HepG2 (cell line): ENCODE measurements around the gene SAXO2. TPM values are rescaled to one million over a fixed set of nuclear protein-coding genes. Genes with fewer than 3 reads are reported as not detected.

Source experiments
- ARNT ChIP-seq: fragments of 450-650 bp; IDR thresholded peaks from 2 replicates; pipeline ENCODE4 v1.6.1; 2017
- CAMTA2 ChIP-seq: sonication (generic); formaldehyde crosslinking; IDR thresholded peaks from 2 replicates; pipeline ENCODE4 v1.4.0; 2020; ENCODE audit warnings: mild to moderate bottlenecking, missing genetic modification reagents, borderline replicate concordance
- CHD4 ChIP-seq: fragments of 200-600 bp; sonication (generic); IDR thresholded peaks from 2 replicates; pipeline ENCODE4 v1.7.0; 2017; ENCODE audit warnings: mild to moderate bottlenecking, low read length, borderline replicate concordance
- CREB1 ChIP-seq, 2 experiments: fragments of 450-650 bp in 1 of 2; IDR thresholded peaks; 2 replicates each; pipeline ENCODE4 v1.6.1; 2016 to 2017; ENCODE audit warnings: control low read depth in 1 of 2, mild to moderate bottlenecking in 1 of 2, missing compliant biosample characterization in 1 of 2, missing genetic modification characterization in 1 of 2
- HMG20B ChIP-seq: conservative IDR thresholded peaks from 2 replicates; pipeline ENCODE4 v1.6.1; 2016; ENCODE audit warnings: missing genetic modification reagents, missing compliant biosample characterization
- IKZF4 ChIP-seq: sonication (generic); formaldehyde crosslinking; IDR thresholded peaks from 2 replicates; pipeline ENCODE4 v1.5.1; 2020; ENCODE audit warnings: borderline replicate concordance, mild to moderate bottlenecking, low read depth, missing genetic modification reagents; ENCODE audit errors: not compliant biosample characterization
- LCORL ChIP-seq, 2 experiments: fragments of 450-650 bp in 1 of 2; sonication (generic) in 1 of 2; formaldehyde crosslinking in 1 of 2; IDR thresholded peaks; 2 replicates each; pipeline versions ENCODE4 v1.5.0 to v1.6.1; 2017 to 2020; ENCODE audit warnings: antibody characterized with exemption in 1 of 2, missing genetic modification reagents in 1 of 2
- MED13 ChIP-seq: sonication (generic); formaldehyde crosslinking; IDR thresholded peaks from 2 replicates; pipeline ENCODE4 v1.5.0; 2020; ENCODE audit warnings: missing genetic modification reagents
- NFRKB ChIP-seq: fragments of 450-650 bp; IDR thresholded peaks from 2 replicates; pipeline ENCODE4 v1.6.1; 2017
- PAWR ChIP-seq: sonication (generic); formaldehyde crosslinking; IDR thresholded peaks from 2 replicates; pipeline ENCODE4 v1.4.0; 2020; ENCODE audit warnings: missing genetic modification reagents, mild to moderate bottlenecking, borderline replicate concordance
- RARG ChIP-seq: sonication (generic); formaldehyde crosslinking; IDR thresholded peaks from 2 replicates; pipeline ENCODE4 v1.4.0; 2020; ENCODE audit warnings: low read depth, mild to moderate bottlenecking, missing genetic modification reagents
- RELA ChIP-seq: sonication (generic); formaldehyde crosslinking; IDR thresholded peaks from 2 replicates; pipeline ENCODE4 v1.4.0; 2020; ENCODE audit warnings: missing genetic modification reagents
- SALL2 ChIP-seq: sonication (generic); formaldehyde crosslinking; IDR thresholded peaks from 2 replicates; pipeline ENCODE4 v1.8.1; 2023; ENCODE audit warnings: mild to moderate bottlenecking, missing genetic modification reagents, inconsistent platforms
- SMAD3 ChIP-seq: sonication (generic); formaldehyde crosslinking; IDR thresholded peaks from 2 replicates; pipeline ENCODE4 v1.4.0; 2020; ENCODE audit warnings: missing genetic modification reagents
- TAF15 ChIP-seq: fragments of 200-400 bp; formaldehyde crosslinking; IDR thresholded peaks from one replicate; pipeline ENCODE4 v1.6.1; 2018; ENCODE audit warnings: mild to moderate bottlenecking, low read depth, low read length; ENCODE audit not compliant: poor library complexity, severe bottlenecking
- ZNF263 ChIP-seq: sonication (generic); formaldehyde crosslinking; IDR thresholded peaks from 2 replicates; pipeline ENCODE4 v1.4.0; 2020; ENCODE audit warnings: missing genetic modification reagents
- ZNF337 ChIP-seq: sonication (generic); formaldehyde crosslinking; IDR thresholded peaks from 2 replicates; pipeline ENCODE4 v1.5.1; 2020; ENCODE audit warnings: missing genetic modification reagents, low read depth, mild to moderate bottlenecking, borderline replicate concordance
- ZNF530 ChIP-seq: sonication (generic); formaldehyde crosslinking; IDR thresholded peaks from 2 replicates; pipeline ENCODE4 v1.5.0; 2020; ENCODE audit warnings: low read depth, mild to moderate bottlenecking, missing genetic modification reagents
- ZNF724P ChIP-seq: sonication (generic); formaldehyde crosslinking; IDR thresholded peaks from 2 replicates; pipeline ENCODE4 v1.8.0; 2022; ENCODE audit warnings: missing genetic modification reagents, borderline replicate concordance
- ZNF737 ChIP-seq: sonication (generic); formaldehyde crosslinking; IDR thresholded peaks from 2 replicates; pipeline ENCODE4 v1.5.0; 2020; ENCODE audit warnings: missing genetic modification reagents, mild to moderate bottlenecking, borderline replicate concordance
- ZNF780A ChIP-seq: sonication (generic); formaldehyde crosslinking; IDR thresholded peaks from 2 replicates; pipeline ENCODE4 v1.8.0; 2022; ENCODE audit warnings: mild to moderate bottlenecking, missing genetic modification reagents, moderate library complexity
- ZNF792 ChIP-seq: IDR thresholded peaks from 2 replicates; pipeline ENCODE4 v1.6.1; 2016
- polyA plus RNA-seq, 8 experiments: library from polyadenylated mRNA; depleted of rRNA in 3 of 8; stranded (reverse) in 7 of 8; unstranded in 1 of 8; fragments of >200 nt; fragmentation: Illumina TruSeq in 4 of 8; extraction: Trizol in 4 of 8; gene quantifications; 2 replicates each; pipeline versions ENCODE4 v1.2.1 to v1.2.3, GENCODE V29; 2011 to 2016; ENCODE audit warnings: low read depth in 4 of 8, missing spikeins in 1 of 8, mixed read lengths in 1 of 8; ENCODE audit not compliant: insufficient read depth in 1 of 8
- total RNA-seq, 5 experiments: library from RNA; depleted of rRNA; stranded (reverse); fragments of >200 nt; fragmentation: Illumina TruSeq; extraction: Trizol; gene quantifications; 2 replicates each; pipeline ENCODE4 v1.2.3, GENCODE V29; 2016; ENCODE audit warnings: low read depth in 1 of 5
- TF ChIP-seq, protein P1 (sequence below): IDR thresholded peaks from 2 replicates; pipeline ENCODE4 v1.6.1; 2016; ENCODE audit warnings: missing compliant biosample characterization, missing genetic modification reagents, borderline replicate concordance
- TF ChIP-seq, protein P2 (sequence below): sonication (generic); formaldehyde crosslinking; IDR thresholded peaks from 2 replicates; pipeline ENCODE4 v1.8.1; 2023; ENCODE audit warnings: mild to moderate bottlenecking, missing genetic modification reagents, borderline replicate concordance
- TF ChIP-seq, protein P3 (sequence below): sonication (generic); formaldehyde crosslinking; IDR thresholded peaks from 2 replicates; pipeline ENCODE4 v1.8.1; 2022; ENCODE audit warnings: low read depth, mild to moderate bottlenecking, missing genetic modification reagents
- TF ChIP-seq, protein P4 (sequence below): IDR thresholded peaks from 2 replicates; pipeline ENCODE4 v1.6.1; 2016; ENCODE audit warnings: mild to moderate bottlenecking, missing biosample characterization, missing genetic modification reagents
- TF ChIP-seq, protein P5 (sequence below): sonication (generic); formaldehyde crosslinking; IDR thresholded peaks from 2 replicates; pipeline ENCODE4 v1.5.1; 2020; ENCODE audit warnings: mild to moderate bottlenecking, missing genetic modification reagents, moderate library complexity

The SAXO2 gene
- total and polyA plus RNA-seq, 2 of the 13 experiments (the other 11 are each of a cell fraction or from before 2014, with no cell fraction given) = 0.01 to 1.5 TPM

DNA sequence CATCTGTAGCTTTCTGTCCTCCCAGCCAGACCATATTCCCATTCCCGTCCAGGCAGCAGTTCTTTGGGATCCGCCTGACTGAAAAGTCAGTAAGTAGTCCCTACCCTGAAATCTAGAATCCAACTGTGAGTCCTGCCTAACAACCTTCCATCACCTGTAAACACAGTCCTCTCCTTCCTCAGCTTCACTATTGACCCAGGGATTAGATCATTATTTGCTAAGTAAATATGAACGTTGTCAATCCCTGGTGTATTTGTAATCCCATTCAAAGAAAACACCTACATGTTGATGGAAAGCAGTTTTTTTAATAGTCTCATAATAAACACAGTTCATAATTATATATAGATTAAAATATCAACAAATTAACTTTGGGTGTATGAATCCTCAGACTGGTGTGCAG lies 732 bp downstream of the SAXO2 start (continued):
- TF ChIP-seq IKZF4 (CRISPR knock-in tag) (no peak), ZNF337 (no peak), ZNF792 (peak; percentile 59; the same call in 1 of the 2 replicates), ZNF724P (CRISPR knock-in tag) (no peak), CHD4 (no peak), CAMTA2 (no peak), ZNF737 (CRISPR knock-in tag) (no peak), RELA (CRISPR knock-in tag) (no peak), NFRKB (no peak), CREB1 (IDR thresholded peaks at IDR 0.05) (peak; percentile 19; the same call in 1 of the 2 replicates), CREB1 (CRISPR knock-in tag; IDR thresholded peaks at IDR 0.05) (peak; percentile 56), ARNT (no peak), MED13 (CRISPR knock-in tag) (no peak), HMG20B (CRISPR knock-in tag) (peak; percentile 91), ZNF530 (CRISPR knock-in tag) (no peak), ZNF780A (CRISPR knock-in tag) (no peak), SALL2 (CRISPR knock-in tag) (no peak), TAF15 (no peak), ZNF263 (peak; percentile 79; the same call in 1 of the 2 replicates), RARG (no peak), PAWR (CRISPR knock-in tag) (no peak), LCORL (IDR thresholded peaks at IDR 0.05) (no peak), LCORL (CRISPR knock-in tag; IDR thresholded peaks at IDR 0.05) (peak; percentile 49; the same call in 1 of the 2 replicates), SMAD3 (CRISPR knock-in tag) (peak; percentile 80)
- TF ChIP-seq, protein P1, sequence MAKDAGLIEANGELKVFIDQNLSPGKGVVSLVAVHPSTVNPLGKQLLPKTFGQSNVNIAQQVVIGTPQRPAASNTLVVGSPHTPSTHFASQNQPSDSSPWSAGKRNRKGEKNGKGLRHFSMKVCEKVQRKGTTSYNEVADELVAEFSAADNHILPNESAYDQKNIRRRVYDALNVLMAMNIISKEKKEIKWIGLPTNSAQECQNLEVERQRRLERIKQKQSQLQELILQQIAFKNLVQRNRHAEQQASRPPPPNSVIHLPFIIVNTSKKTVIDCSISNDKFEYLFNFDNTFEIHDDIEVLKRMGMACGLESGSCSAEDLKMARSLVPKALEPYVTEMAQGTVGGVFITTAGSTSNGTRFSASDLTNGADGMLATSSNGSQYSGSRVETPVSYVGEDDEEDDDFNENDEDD (CRISPR knock-in tag) = no peak
- TF ChIP-seq, protein P2, sequence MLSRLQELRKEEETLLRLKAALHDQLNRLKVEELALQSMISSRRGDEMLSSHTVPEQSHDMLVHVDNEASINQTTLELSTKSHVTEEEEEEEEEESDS = no peak
- TF ChIP-seq, protein P3, sequence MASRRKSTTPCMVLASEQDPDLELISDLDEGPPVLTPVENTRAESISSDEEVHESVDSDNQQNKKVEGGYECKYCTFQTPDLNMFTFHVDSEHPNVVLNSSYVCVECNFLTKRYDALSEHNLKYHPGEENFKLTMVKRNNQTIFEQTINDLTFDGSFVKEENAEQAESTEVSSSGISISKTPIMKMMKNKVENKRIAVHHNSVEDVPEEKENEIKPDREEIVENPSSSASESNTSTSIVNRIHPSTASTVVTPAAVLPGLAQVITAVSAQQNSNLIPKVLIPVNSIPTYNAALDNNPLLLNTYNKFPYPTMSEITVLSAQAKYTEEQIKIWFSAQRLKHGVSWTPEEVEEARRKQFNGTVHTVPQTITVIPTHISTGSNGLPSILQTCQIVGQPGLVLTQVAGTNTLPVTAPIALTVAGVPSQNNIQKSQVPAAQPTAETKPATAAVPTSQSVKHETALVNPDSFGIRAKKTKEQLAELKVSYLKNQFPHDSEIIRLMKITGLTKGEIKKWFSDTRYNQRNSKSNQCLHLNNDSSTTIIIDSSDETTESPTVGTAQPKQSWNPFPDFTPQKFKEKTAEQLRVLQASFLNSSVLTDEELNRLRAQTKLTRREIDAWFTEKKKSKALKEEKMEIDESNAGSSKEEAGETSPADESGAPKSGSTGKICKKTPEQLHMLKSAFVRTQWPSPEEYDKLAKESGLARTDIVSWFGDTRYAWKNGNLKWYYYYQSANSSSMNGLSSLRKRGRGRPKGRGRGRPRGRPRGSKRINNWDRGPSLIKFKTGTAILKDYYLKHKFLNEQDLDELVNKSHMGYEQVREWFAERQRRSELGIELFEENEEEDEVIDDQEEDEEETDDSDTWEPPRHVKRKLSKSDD = no peak
- TF ChIP-seq, protein P4, sequence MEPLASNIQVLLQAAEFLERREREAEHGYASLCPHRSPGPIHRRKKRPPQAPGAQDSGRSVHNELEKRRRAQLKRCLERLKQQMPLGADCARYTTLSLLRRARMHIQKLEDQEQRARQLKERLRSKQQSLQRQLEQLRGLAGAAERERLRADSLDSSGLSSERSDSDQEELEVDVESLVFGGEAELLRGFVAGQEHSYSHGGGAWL = no peak
- TF ChIP-seq, protein P5, sequence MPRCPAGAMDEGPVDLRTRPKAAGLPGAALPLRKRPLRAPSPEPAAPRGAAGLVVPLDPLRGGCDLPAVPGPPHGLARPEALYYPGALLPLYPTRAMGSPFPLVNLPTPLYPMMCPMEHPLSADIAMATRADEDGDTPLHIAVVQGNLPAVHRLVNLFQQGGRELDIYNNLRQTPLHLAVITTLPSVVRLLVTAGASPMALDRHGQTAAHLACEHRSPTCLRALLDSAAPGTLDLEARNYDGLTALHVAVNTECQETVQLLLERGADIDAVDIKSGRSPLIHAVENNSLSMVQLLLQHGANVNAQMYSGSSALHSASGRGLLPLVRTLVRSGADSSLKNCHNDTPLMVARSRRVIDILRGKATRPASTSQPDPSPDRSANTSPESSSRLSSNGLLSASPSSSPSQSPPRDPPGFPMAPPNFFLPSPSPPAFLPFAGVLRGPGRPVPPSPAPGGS = no peak
